H1 (cell line): ENCODE results near the gene BCAS4. TPM values are rescaled to one million over a fixed set of nuclear protein-coding genes. Genes with fewer than 3 reads are reported as not detected.

Experiments used
- CTCF ChIA-PET: fragments of 300-600 bp; sonication (Branson Sonifier 250); formaldehyde crosslinking; loops from one replicate; lab custom pipeline; 2021; ENCODE audit not compliant: partially characterized antibody; lab: Charles Lee
- POLR2A ChIA-PET: fragments of 300-600 bp; sonication (Branson Sonifier 250); formaldehyde crosslinking; loops from one replicate; lab custom pipeline; 2021; ENCODE audit warnings: inconsistent platforms; ENCODE audit not compliant: partially characterized antibody; lab: Charles Lee
- DNase-seq, 2 experiments: peaks; one replicate each; pipeline versions ENCODE4 v3.0.0 to v3.0.0-alpha.2; 2010 to 2022; ENCODE audit warnings: low spot score in 2 of 2, low read depth in 1 of 2, mixed read lengths in 1 of 2
- FAIRE-seq: peaks from 2 replicates; lab custom pipeline; 2011; peaks lifted over from hg19 to GRCh38; lab: Jason Lieb, UNC
- H2AFZ ChIP-seq: 2 replicates; pipeline ENCODE4 v1.8.1; 2012; ENCODE audit warnings: low read length, inconsistent platforms
- H2AK5ac ChIP-seq: 2 replicates; pipeline ENCODE4 v1.6.1; 2013; ENCODE audit warnings: low read depth, low read length
- H2BK120ac ChIP-seq: replicated peaks from 2 replicates; pipeline ENCODE3; 2013; ENCODE audit warnings: low read depth, low read length, inconsistent platforms
- H2BK12ac ChIP-seq: 2 replicates; pipeline ENCODE4 v1.6.1; 2013; ENCODE audit warnings: low read depth, low read length
- H2BK15ac ChIP-seq: 2 replicates; pipeline ENCODE4 v1.6.1; 2013; ENCODE audit warnings: low read length
- H2BK20ac ChIP-seq: 2 replicates; pipeline ENCODE4 v1.6.1; 2013; ENCODE audit warnings: low read length
- H2BK5ac ChIP-seq: 2 replicates; pipeline ENCODE4 v1.6.1; 2013; ENCODE audit warnings: low read depth, low read length
- H3K14ac ChIP-seq: 2 replicates; pipeline ENCODE4 v1.6.1; 2013; ENCODE audit warnings: inconsistent platforms; ENCODE audit not compliant: insufficient read length
- H3K18ac ChIP-seq: 2 replicates; pipeline ENCODE4 v1.6.1; 2013; ENCODE audit warnings: low read length; ENCODE audit errors: extremely low read depth
- H3K23ac ChIP-seq: 2 replicates; pipeline ENCODE4 v1.6.1; 2013; ENCODE audit warnings: inconsistent platforms; ENCODE audit not compliant: insufficient read length
- H3K23me2 ChIP-seq: 2 replicates; pipeline ENCODE4 v1.6.1; 2013; ENCODE audit warnings: low read depth, low read length
- H3K27ac ChIP-seq: 2 replicates; pipeline ENCODE4 v1.6.1; 2011; ENCODE audit warnings: low read depth, low read length, inconsistent platforms
- H3K27me3 ChIP-seq, 4 experiments: replicated peaks in 1 of 4; 1 replicate in 1 of 4; 2 replicates in 3 of 4; pipeline versions ENCODE4 v1.6.1 to v1.8.1; 2011 to 2013; ENCODE audit warnings: low read length in 3 of 4, mild to moderate bottlenecking in 3 of 4, inconsistent platforms in 2 of 4, mixed read lengths in 2 of 4, moderate library complexity in 1 of 4; ENCODE audit not compliant: control insufficient read depth in 3 of 4, insufficient read depth in 3 of 4; ENCODE audit errors: extremely low read depth in 1 of 4
- H3K36me3 ChIP-seq, 4 experiments: 2 replicates each; pipeline versions ENCODE4 v1.6.1 to v1.8.1; 2011 to 2013; ENCODE audit warnings: mild to moderate bottlenecking in 4 of 4, low read length in 3 of 4, moderate library complexity in 2 of 4, control low read depth in 1 of 4, inconsistent platforms in 1 of 4; ENCODE audit not compliant: insufficient read depth in 4 of 4, control insufficient read depth in 2 of 4
- H3K4ac ChIP-seq: replicated peaks from 2 replicates; pipeline ENCODE3; 2013; ENCODE audit warnings: low read length, low read depth, mixed read lengths, inconsistent platforms; ENCODE audit not compliant: insufficient read length
- H3K4me1 ChIP-seq, 4 experiments: replicated peaks in 1 of 4; 1 replicate in 1 of 4; 2 replicates in 3 of 4; pipeline versions ENCODE4 v1.6.1 to v1.8.1; 2011 to 2013; ENCODE audit warnings: low read length in 3 of 4, inconsistent platforms in 2 of 4, mixed read lengths in 1 of 4; ENCODE audit not compliant: insufficient read depth in 4 of 4, control insufficient read depth in 3 of 4
- H3K4me2 ChIP-seq, 2 experiments: 2 replicates each; pipeline versions ENCODE4 v1.6.1 to v1.8.1; 2011 to 2013; ENCODE audit warnings: low read depth in 2 of 2, low read length in 2 of 2, control low read depth in 1 of 2, inconsistent platforms in 1 of 2, mild to moderate bottlenecking in 1 of 2; ENCODE audit not compliant: insufficient read depth in 1 of 2
- H3K4me3 ChIP-seq, 4 experiments: fragments of 200-600, 300-600 bp in 1 of 4; sonication (generic), shearing (Covaris generic), sonication (Bioruptor Twin) in 1 of 4; 2 replicates each; pipeline versions ENCODE4 v1.5.1 to v1.8.1; 2011 to 2016; ENCODE audit warnings: low read length in 4 of 4, low read depth in 3 of 4, control low read depth in 2 of 4, inconsistent platforms in 2 of 4, mild to moderate bottlenecking in 2 of 4, mixed read lengths in 1 of 4, moderate library complexity in 1 of 4; ENCODE audit not compliant: insufficient read depth in 2 of 4; ENCODE audit errors: extremely low read depth in 1 of 4
- H3K56ac ChIP-seq: replicated peaks from 2 replicates; pipeline ENCODE3; 2013; ENCODE audit warnings: low read depth, mild to moderate bottlenecking, mixed read lengths, low read length, inconsistent platforms; ENCODE audit not compliant: insufficient read length
- H3K79me1 ChIP-seq: 2 replicates; pipeline ENCODE4 v1.6.1; 2013; ENCODE audit warnings: low read depth, low read length, control low read depth
- H3K79me2 ChIP-seq, 2 experiments: 2 replicates each; pipeline versions ENCODE4 v1.6.1 to v1.8.1; 2012 to 2013; ENCODE audit warnings: low read length in 2 of 2, mild to moderate bottlenecking in 2 of 2, inconsistent platforms in 1 of 2; ENCODE audit not compliant: insufficient read depth in 2 of 2, control insufficient read depth in 1 of 2
- H3K9ac ChIP-seq, 4 experiments: replicated peaks in 1 of 4; 1 replicate in 1 of 4; 2 replicates in 3 of 4; pipeline versions ENCODE4 v1.6.1 to v1.8.1; 2011 to 2013; ENCODE audit warnings: low read depth in 3 of 4, low read length in 3 of 4, control low read depth in 2 of 4, mild to moderate bottlenecking in 2 of 4, moderate library complexity in 2 of 4, inconsistent platforms in 1 of 4; ENCODE audit errors: extremely low read depth in 1 of 4
- H3K9me3 ChIP-seq, 2 experiments: 2 replicates each; pipeline versions ENCODE4 v1.6.1 to v1.8.1; 2012 to 2013; ENCODE audit warnings: mild to moderate bottlenecking in 2 of 2, moderate library complexity in 2 of 2, control low read depth in 1 of 2, inconsistent platforms in 1 of 2, low read depth in 1 of 2, low read length in 1 of 2, mixed read lengths in 1 of 2; ENCODE audit not compliant: insufficient read depth in 2 of 2
- H4K20me1 ChIP-seq, 2 experiments: replicated peaks in 1 of 2; 2 replicates each; pipeline versions ENCODE3 to v1.8.1; 2011 to 2013; ENCODE audit warnings: inconsistent platforms in 2 of 2, low read length in 2 of 2, mild to moderate bottlenecking in 1 of 2; ENCODE audit not compliant: insufficient read depth in 2 of 2, control insufficient read depth in 1 of 2
- H4K5ac ChIP-seq: 2 replicates; pipeline ENCODE4 v1.6.1; 2013; ENCODE audit warnings: low read length, low read depth, mixed read lengths, inconsistent platforms; ENCODE audit not compliant: insufficient read length
- H4K8ac ChIP-seq: 2 replicates; pipeline ENCODE4 v1.8.0; 2013; ENCODE audit warnings: mild to moderate bottlenecking, moderate library complexity, low read length, inconsistent platforms; ENCODE audit not compliant: insufficient read depth; ENCODE audit errors: extremely low read depth
- H4K91ac ChIP-seq: replicated peaks from 2 replicates; pipeline ENCODE3; 2013; ENCODE audit warnings: low read length, mixed read lengths, inconsistent platforms; ENCODE audit not compliant: insufficient read length
- ATF3 ChIP-seq: IDR thresholded peaks from 2 replicates; pipeline ENCODE4 v1.6.1; 2011; ENCODE audit warnings: low read depth, mild to moderate bottlenecking, low read length; ENCODE audit not compliant: insufficient read depth
- CHD1 ChIP-seq: IDR thresholded peaks from 2 replicates; pipeline ENCODE4 v1.6.1; 2012; ENCODE audit warnings: low read depth, low read length, improper control_type of control experiment
- CTBP2 ChIP-seq: IDR thresholded peaks from 2 replicates; pipeline ENCODE4 v1.7.0; 2011; ENCODE audit warnings: borderline replicate concordance, mild to moderate bottlenecking, moderate library complexity, mixed read lengths, low read length; ENCODE audit not compliant: insufficient read depth, insufficient read length
- HDAC2 ChIP-seq, 2 experiments: fragments of 300-600 bp in 1 of 2; sonication (generic) in 1 of 2; IDR thresholded peaks; 2 replicates each; pipeline ENCODE4 v1.6.1; 2011 to 2012; ENCODE audit warnings: low read depth in 2 of 2, low read length in 2 of 2, mild to moderate bottlenecking in 2 of 2, moderate library complexity in 2 of 2, borderline replicate concordance in 1 of 2, inconsistent platforms in 1 of 2
- RBBP5 ChIP-seq: IDR thresholded peaks from 2 replicates; pipeline ENCODE4 v1.7.1; 2012; ENCODE audit warnings: low read depth, mild to moderate bottlenecking, inconsistent platforms, low read length, moderate library complexity, borderline replicate concordance
- TAF1 ChIP-seq: IDR thresholded peaks from 2 replicates; pipeline ENCODE4 v1.6.1; 2011; ENCODE audit warnings: mild to moderate bottlenecking, low read depth, low read length
- WGBS, 2 experiments: shearing (Covaris generic) in 1 of 2; methylation state at CpG; one replicate each; pipeline versions ENCODE4 v1.1.6 to v1.1.7; 2013 to 2015; ENCODE audit warnings: low lambda C conversion rate in 2 of 2, mixed read lengths in 2 of 2, inconsistent platforms in 1 of 2, low coverage in 1 of 2, missing lambda C conversion rate in 1 of 2; ENCODE audit not compliant: insufficient replicate concordance in 2 of 2, insufficient coverage in 1 of 2, insufficient read length in 1 of 2; ENCODE audit errors: extremely low coverage in 1 of 2, missing lambda C conversion rate in 1 of 2; 5-methylcytosine and 5-hydroxymethylcytosine counted together
- polyA plus RNA-seq, 7 experiments: library from polyadenylated mRNA; depleted of rRNA in 3 of 7; stranded (reverse) in 5 of 7; unstranded in 2 of 7; fragments of >200 nt in 5 of 7; fragments of 200-250 nt in 2 of 7; gene quantifications; 1 replicate in 5 of 7; 2 replicates in 1 of 7; 4 replicates in 1 of 7; pipeline versions ENCODE4 v1.2.1 to v1.2.3, GENCODE V29; 2011 to 2013; ENCODE audit warnings: missing spikeins in 2 of 7, mixed read lengths in 2 of 7
- total RNA-seq: library from RNA; stranded (reverse); fragmentation: NEBNext Ultra II Directional; extraction: Animal tissue kit (Norgen Biotek cat#: 25700); gene quantifications from 2 replicates; pipeline ENCODE4 v1.2.1, GENCODE V29; 2021

BCAS4 gene
- total and polyA plus RNA-seq, 2 of the 8 experiments (the other 6 are each of a cell fraction or from before 2014, with no cell fraction given) = 21.2 to 23.6 TPM

GRCh38 chr20:50866831-50867230 is 72.0 kb downstream of the BCAS4 start:
- no peak for FAIRE-seq
- H3K56ac ChIP-seq = no peak overlapping the region
- TF ChIP-seq RBBP5 = no peak
- no peak for TF ChIP-seq HDAC2 (IDR thresholded peaks at IDR 0.05; ENCODE audit: borderline replicate concordance in 1 of 2, low read depth in 2 of 2, low read length in 2 of 2)
- no peak for TF ChIP-seq TAF1
- no peak for TF ChIP-seq CHD1
- no peak for TF ChIP-seq CTBP2
- TF ChIP-seq ATF3 = no peak

More at GRCh38 chr20:50866831-50867230, 72.0 kb downstream of the BCAS4 start:
- Histone ChIP-seq H3K23me2 (peaks cover 3% of the 10 kb centered on the region; the same call in 1 of the 2 replicates), H3K9me3 (no peaks in the 10 kb centered on the region), H4K20me1 (no peaks in the 10 kb centered on the region), H3K4me2 (no peak overlapping the region), H2AFZ (no peak overlapping the region), H3K18ac (no peak overlapping the region), H4K8ac (no peak overlapping the region), H3K4me1 (peaks cover 10 to 29% (median 22%) of the 10 kb centered on the region in 4 experiments), H2BK20ac (no peak overlapping the region), H3K36me3 (no peaks in the 10 kb centered on the region), H2BK120ac (no peak overlapping the region), H3K14ac (no peak overlapping the region), H3K9ac (no peak overlapping the region), H3K4me3 (no peak overlapping the region), H3K79me1 (no peaks in the 10 kb centered on the region), H2AK5ac (no peak overlapping the region), H3K23ac (no peak overlapping the region), H4K5ac (no peak overlapping the region), H3K79me2 (no peaks in the 10 kb centered on the region), H3K27ac (no peak overlapping the region), H3K4ac (no peak overlapping the region), H2BK15ac (no peak overlapping the region), H3K27me3 (no peaks in the 10 kb centered on the region), H4K91ac (no peak overlapping the region), H2BK5ac (no peak overlapping the region; the same call in 1 of the 2 replicates), H2BK12ac (no peak overlapping the region)
- 92% methylated on average over 9 of the region's 9 CpGs; no CpG with 5 or more reads in 1 of the 2 experiments for WGBS, 2 experiments
- DNase-seq = no peak
- ChIA-PET POLR2A (interaction anchor here (1.2 to 2.7 kb wide), 3 partner anchors 9 to 19 kb away, joined by 3 to 9 read pairs (median 3); no protein-coding TSS in a partner anchor), CTCF (interaction anchor here (0.7 kb wide), 1 partner anchor 31 kb away, joined by 3 read pairs; no protein-coding TSS in a partner anchor)
